ENCODE results near the gene PSMA6.
"Not testable (repeated sequence)": the region's sequence is repeated elsewhere in the genome, so short reads cannot be mapped to it uniquely, and the experiment has no call there.

The PSMA6 gene

DNA sequence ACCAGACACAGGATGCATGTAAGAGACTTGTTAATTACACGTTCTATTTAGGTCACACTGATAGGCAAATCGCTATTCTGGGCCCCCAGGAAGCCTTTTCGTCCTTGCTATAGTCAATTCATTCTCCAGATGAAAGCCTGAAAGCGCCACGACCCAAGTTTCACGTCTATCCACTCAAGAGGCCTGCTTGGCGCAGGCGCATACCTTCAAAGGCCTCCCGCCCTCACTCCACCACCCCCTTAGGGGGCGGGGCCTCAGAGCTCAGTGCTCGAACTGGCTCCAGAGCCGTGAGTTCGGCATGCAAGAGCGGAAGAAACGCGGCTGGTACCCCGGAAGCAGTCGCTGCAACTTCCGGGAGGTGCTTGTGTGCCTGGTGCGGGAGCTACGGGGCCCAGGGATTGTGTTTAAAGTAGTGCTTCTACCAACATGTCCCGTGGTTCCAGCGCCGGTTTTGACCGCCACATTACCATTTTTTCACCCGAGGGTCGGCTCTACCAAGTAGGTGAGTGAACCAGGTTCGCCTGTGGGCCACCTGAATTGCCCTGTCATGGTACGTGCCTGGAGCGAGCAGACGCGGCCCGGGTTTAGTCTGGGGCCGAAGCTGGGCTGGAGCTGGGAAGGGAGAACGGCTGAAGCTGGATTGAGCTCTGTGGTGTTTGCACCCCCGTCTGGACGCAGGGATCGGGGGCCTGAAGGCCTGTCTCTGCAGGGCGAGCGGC, at the start of gene PSMA6:
Gene PSMA6 (plus strand): TSS at position 332 of the 719 bp plus-strand sequence. CDS start 95 bp downstream, at position 427.
- peak; percentile 97 to 98 for DNase-seq

GRCh38 chr14:35242599-35243311, 49.4 kb upstream of the PSMA6 start:
- DNase-seq: no peak

- DNase-seq: no peak
These were observed 48.2 kb upstream of the PSMA6 start for GRCh38 chr14:35243956-35244355.

DNA sequence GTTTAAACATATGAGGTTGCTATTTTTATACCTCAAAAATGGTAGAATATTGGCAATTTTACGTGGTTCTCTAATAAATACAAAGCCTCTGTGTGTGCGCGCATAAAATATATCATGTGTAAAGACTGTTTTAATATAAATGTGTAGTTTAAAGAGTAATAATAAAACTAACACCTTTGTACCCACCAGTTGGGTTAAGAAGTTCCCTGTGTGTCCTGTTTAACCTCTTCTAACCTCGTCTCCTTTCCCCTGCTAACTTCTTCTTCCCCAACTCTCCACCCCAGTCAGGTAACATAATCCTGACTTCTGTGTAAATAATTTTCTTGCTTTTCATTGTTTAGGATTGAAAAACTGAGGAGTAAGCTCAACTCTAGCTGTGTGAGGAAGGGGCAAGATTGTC, 47.6 kb upstream of the PSMA6 start:
- no peak for DNase-seq

DNA sequence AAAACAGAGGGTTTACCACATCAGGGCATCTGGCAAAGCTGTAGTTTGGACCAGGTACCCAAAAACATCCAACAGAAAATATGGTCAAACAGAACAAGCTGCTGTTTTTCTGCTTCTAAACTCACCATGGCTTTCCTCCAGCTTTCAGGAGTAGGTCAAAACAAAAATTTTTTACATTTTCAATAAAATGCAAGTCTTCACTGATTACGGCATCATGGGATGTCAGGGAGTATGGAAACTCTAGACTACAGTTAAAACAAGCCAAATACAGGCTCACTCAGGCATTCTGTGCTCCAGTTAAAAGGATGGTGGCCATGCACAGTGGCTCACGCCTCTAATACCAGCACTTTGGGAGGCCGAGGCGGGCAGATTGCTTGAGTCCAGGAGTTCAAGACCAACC, 47.1 kb upstream of the PSMA6 start:
- DNase-seq: no peak

DNA sequence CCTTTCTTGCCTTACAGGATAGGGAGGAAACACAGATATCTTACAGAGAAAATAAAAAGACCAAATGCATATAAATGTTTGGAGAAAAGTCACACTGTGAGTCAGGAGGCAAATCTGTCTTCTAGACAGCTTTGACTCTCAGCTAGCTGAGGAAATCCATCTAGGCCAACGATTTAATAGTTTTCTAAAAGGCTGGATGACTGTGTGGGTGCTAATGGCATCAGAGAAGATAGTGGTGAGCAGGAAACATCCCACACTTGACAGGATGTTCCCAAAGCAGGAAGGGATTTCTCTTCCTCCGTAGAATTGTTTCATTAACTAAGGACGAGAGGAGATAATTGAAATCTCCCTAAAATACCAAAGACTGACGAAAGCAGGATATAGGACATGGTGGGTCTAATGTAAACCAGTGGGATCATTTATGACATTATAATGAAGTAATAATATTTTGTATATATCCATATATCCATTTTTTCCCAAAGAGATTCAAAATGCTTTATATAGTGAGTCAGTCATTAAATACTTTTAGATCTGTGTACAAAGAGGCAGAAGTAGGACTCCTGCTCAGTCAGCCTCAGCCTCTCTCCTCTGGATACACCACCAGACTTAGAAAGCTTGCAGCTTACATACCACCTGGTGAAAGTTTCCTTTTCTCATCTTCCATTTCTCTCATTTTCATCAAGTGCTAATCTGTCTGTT, 44.3 kb upstream of the PSMA6 start:
- no peak for DNase-seq

DNA sequence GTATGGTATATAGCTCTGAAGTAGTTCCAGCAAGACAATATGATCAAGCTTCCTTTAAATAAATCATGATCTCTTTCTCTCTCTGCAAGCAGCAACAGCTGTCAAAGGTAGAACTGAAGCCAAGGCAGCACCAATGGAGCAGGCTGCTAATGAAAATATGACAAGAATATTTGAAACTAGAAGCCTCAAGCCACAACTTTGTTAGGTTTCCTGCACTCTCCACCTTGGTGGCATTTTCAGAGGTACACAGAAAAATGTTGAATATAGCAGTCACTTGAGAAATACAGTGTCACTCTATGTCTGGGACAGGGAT, 43.8 kb upstream of the PSMA6 start:
- no peak for DNase-seq

GRCh38 chr14:35250319-35250718, 41.9 kb upstream of the PSMA6 start:
- DNase-seq: peak in 1 of 2 experiments; percentile 7

DNA sequence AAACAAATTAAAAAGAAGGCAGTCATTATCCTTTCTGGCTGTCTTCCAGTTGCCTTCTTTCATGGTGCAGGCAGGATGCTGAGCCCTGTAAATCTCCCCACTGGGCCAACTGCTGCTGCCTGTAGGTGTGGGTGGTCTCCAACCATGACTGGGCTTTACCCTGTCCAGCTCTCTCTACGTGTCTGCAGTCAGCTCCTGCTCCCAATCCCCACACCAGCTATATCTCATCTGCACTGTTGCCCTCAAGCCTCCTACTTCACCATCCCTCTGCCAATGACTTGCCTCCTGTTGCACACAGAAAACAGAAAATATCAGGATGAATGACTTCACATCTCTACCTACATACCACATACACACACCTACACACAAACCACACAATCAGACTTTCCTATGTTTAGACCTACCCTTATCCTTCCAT, 39.7 kb upstream of the PSMA6 start:
- no peak for DNase-seq

GRCh38 chr14:35253056-35253455, 39.1 kb upstream of the PSMA6 start:
- DNase-seq: not testable (repeated sequence)

DNA sequence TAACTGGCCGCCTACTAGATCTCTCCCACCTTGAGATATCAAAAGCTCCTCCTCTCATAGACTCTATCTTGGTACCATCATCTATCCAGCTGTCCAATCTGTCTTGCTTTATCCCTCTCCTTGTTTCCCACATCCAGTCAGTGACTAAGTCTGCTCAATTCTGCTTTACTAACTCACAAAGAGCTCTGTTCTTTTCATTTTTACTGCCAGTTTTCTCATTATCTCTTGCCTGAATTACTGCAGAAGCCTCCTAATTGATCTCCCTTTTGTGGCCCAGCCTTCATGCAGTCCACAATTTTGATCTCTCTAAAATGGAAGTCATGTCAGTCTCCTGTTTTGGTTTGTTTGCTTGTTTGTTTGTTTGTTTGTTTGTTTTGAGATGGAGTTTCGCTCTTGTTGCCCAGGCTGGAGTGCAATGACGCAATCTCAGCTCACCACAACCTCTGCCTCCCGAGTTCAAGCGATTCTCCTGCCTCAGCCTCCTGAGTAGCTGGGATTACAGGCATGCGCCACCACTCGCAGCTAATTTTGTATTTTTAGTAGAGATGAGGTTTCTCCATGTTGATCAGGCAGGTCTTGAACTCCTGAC, 38.1 kb upstream of the PSMA6 start:
- DNase-seq: not testable (repeated sequence)

- DNase-seq: peak in 1 of 2 experiments; percentile 14
These were observed 37.4 kb upstream of the PSMA6 start for GRCh38 chr14:35254736-35255135.

- DNase-seq: no peak
These were observed 36.5 kb upstream of the PSMA6 start for GRCh38 chr14:35255711-35256110.

GRCh38 chr14:35257809-35258208, 34.4 kb upstream of the PSMA6 start:
- DNase-seq: no peak

- no peak for DNase-seq
These were observed 33.8 kb upstream of the PSMA6 start for GRCh38 chr14:35258420-35258819.

DNA sequence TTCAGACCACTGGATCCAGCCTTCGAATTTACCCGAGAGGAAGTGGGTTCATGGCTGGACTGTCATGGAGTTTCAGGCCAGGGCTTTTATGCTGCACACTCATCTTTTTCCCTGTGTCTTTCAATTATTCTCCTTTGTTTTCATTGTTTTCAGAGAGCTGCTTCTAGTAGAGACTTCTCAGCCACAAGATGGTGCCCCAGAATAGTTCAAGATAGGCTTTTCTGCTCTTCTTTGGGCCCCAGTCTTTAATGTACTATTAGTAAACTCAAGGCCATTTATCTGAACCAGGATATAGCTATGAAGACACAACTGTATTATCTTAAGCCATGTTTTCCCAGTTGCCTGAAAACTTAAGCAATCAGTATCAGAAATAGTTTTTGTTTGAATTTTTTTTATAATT, 30.4 kb upstream of the PSMA6 start:
- DNase-seq: peak; percentile 5 to 30

DNA sequence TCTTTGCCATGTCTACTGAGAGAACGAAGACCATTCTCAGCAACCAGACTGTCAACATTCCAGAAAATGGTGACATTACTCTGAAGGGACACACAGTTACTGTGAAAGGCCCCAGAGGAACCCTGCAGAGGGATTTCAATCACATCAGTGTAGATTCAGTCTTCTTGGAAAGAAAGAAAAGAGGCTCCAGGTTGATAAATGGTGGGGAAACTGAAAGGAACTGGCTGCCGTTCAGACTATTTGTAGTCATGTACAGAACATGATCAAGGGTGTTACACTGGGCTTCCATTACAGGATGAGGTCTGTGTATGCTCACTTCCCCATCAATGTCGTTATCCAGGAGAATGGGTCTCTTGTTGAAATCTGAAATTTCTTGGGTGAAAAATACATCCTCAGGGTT, 29.7 kb upstream of the PSMA6 start:
- no peak for DNase-seq

DNA sequence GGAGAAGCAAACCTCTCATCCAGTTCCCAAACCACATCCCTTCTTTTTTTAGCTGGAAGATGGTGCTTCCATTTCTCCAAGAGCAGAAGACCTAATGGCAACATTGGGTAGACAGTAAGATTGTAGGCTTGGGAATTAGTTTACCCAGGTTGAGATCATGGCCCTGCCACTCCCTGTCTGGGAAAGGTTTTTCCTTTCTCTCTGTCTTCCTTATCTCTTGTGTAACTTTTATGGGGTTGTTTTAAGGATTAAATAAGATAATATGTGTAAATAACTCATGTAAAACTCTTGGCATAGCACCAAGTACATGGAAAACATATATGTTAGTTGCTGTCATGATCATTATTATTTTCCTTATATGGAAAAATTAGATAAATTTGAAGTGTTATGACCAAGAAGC, 23.2 kb upstream of the PSMA6 start:
- no peak for DNase-seq

- no peak for DNase-seq
These were observed 17.4 kb upstream of the PSMA6 start for GRCh38 chr14:35274805-35275204.

DNA sequence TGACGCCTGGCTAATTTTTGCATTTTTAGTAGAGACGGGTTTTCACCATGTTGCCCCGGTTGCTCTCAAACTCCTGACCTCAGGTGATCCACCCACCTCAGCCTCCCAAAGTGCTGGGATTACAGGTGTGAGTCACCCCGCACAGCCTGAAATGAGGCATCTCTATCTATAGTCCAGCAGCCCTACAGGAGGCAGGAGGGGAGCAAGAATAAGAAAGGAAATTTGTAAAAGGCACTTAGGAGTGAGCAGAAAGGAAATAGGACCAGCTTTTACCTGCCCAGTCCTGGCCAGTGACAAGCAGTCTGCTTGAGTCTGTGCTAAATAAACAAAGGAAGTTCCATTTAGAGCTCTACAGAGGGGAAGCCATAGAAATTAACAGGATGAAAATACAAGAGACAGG, 15.0 kb upstream of the PSMA6 start:
- no peak for DNase-seq

DNA sequence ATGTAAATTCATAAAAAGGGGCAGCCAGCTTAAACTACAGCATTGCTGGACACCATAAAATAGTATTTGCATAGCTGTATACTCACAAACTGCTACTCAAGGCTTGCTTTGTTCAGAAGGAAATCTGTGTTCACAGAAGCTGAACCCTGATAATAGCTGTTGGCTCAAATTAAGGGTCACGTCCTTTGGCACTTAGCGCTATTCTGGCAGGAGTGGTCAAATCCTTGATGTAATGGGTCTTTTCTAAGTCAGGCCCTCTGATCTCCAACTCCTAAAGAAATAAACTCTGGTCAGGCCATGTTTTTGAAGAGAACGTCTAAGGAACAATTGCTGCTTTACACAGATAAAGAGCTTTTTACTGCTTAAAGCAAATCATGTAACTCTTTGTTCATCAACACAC, 12.8 kb upstream of the PSMA6 start:
- no peak for DNase-seq

GRCh38 chr14:35281341-35281740, 10.8 kb upstream of the PSMA6 start:
- no peak for DNase-seq

GRCh38 chr14:35284506-35284905, 7.7 kb upstream of the PSMA6 start:
- DNase-seq: peak in 1 of 2 experiments; percentile 32

Measured in Kasumi-1 (cell line).